Fibroblast of the aortic adventitia (primary cell): ENCODE results near the gene SPOCK3. TPM values are rescaled to one million over a fixed set of nuclear protein-coding genes. Genes with fewer than 3 reads are reported as not detected.

Experiments
- DNase-seq: peaks from one replicate; pipeline ENCODE4 v3.0.0-alpha.2; 2010; ENCODE audit warnings: low read depth
- H3K4me3 ChIP-seq: 2 replicates; pipeline ENCODE4 v1.5.1; 2011; ENCODE audit warnings: low read depth, mild to moderate bottlenecking, control low read depth, low read length, moderate library complexity
- CTCF ChIP-seq: IDR thresholded peaks from 2 replicates; pipeline ENCODE4 v1.5.1; 2011; ENCODE audit warnings: mild to moderate bottlenecking, low read length, control low read depth, inconsistent platforms; ENCODE audit not compliant: insufficient read depth
- total RNA-seq: library from RNA; depleted of rRNA; stranded (reverse); fragments of >200 nt; gene quantifications from 2 replicates; pipeline ENCODE4 v1.2.3, GENCODE V29; 2012; ENCODE audit warnings: low replicate concordance

SPOCK3 gene
- total RNA-seq, 1 donor = 7.2 TPM

GRCh38 chr4:167218022-167218608 lies 16.2 kb downstream of the SPOCK3 start:
- H3K4me3 ChIP-seq = no peak overlapping the region
- TF ChIP-seq CTCF = no peak
- no peak for DNase-seq

GRCh38 chr4:167216783-167217182 lies 17.5 kb downstream of the SPOCK3 start:
- H3K4me3 ChIP-seq = no peak overlapping the region
- DNase-seq = no peak
- no peak for TF ChIP-seq CTCF

GRCh38 chr4:167210166-167210565 lies 24.1 kb downstream of the SPOCK3 start:
- no peak for DNase-seq
- no peak overlapping the region for H3K4me3 ChIP-seq
- no peak for TF ChIP-seq CTCF

GRCh38 chr4:167196344-167197012 lies 37.8 kb downstream of the SPOCK3 start:
- no peak overlapping the region for H3K4me3 ChIP-seq
- peak; percentile 6 for DNase-seq
- no peak for TF ChIP-seq CTCF

GRCh38 chr4:167190379-167190778 lies 43.9 kb downstream of the SPOCK3 start:
- no peak for TF ChIP-seq CTCF
- DNase-seq = no peak
- no peak overlapping the region for H3K4me3 ChIP-seq

- DNase-seq = no peak
- TF ChIP-seq CTCF = no peak
These were observed 48.8 kb downstream of the SPOCK3 start for GRCh38 chr4:167185465-167185864.

More at GRCh38 chr4:167185465-167185864, 48.8 kb downstream of the SPOCK3 start:
- H3K4me3 ChIP-seq = no peak overlapping the region
